Neural crest cell (in vitro differentiated cells): ENCODE results near the gene RAB3C. TPM values are rescaled to one million over a fixed set of nuclear protein-coding genes. Genes with fewer than 3 reads are reported as not detected.
"Not testable (repeated sequence)": the region's sequence is repeated elsewhere in the genome, so short reads cannot be mapped to it uniquely, and the experiment has no call there.

Source experiments
- DNase-seq: peaks from one replicate; pipeline ENCODE4 v3.0.0; 2021; ENCODE audit warnings: low read depth, mixed read lengths, low spot score
- H3K27ac Mint-ChIP-seq: one replicate; pipeline ENCODE4 v1.8.0; 2021; ENCODE audit warnings: mild to moderate bottlenecking, mixed read lengths; ENCODE audit not compliant: unreplicated experiment
- H3K27me3 Mint-ChIP-seq: 2 replicates; pipeline ENCODE4 v1.8.0; 2021; ENCODE audit warnings: low read depth, mild to moderate bottlenecking, mixed read lengths
- H3K36me3 Mint-ChIP-seq: 2 replicates; pipeline ENCODE4 v1.8.0; 2021; ENCODE audit warnings: low read depth, mild to moderate bottlenecking, mixed read lengths
- H3K4me1 Mint-ChIP-seq: 2 replicates; pipeline ENCODE4 v1.8.0; 2021; ENCODE audit warnings: mixed read lengths
- H3K4me3 Mint-ChIP-seq: one replicate; pipeline ENCODE4 v1.8.0; 2021; ENCODE audit warnings: mild to moderate bottlenecking, mixed read lengths
- H3K9me3 Mint-ChIP-seq: 2 replicates; pipeline ENCODE4 v1.8.0; 2021; ENCODE audit warnings: mixed read lengths
- total RNA-seq: library from RNA; stranded (reverse); gene quantifications from 2 replicates; pipeline ENCODE4 v1.2.1, GENCODE V29; 2021
- TF ChIP-seq, protein P1 (sequence below): fragments of 200-600 bp; sonication (generic); conservative IDR thresholded peaks from 2 replicates; pipeline ENCODE4 v1.5.0; 2021; ENCODE audit warnings: antibody characterized with exemption, mild to moderate bottlenecking

The RAB3C gene
- total RNA-seq, 1 donor from 2014 or later: 13.6 TPM

DNA sequence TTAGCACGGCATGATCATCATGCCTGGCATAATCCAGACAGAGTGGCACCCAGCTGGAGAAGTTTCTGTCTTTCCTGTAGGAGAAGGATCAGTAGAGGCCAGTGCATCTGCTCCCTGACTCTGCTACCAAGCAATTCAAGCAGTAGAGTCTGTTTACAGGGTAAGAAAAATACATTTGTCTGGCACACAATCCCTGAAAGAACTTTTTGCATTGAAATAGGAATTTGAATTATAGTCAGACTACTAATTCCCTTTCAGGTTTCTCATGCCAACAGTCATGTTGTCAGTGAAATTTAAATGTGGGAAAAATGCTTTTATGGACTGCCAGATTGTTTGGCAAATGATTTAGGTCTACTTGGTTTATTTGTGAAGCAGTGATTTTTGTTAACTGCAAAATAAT lies 125.6 kb downstream of the RAB3C start:
- Mint-ChIP-seq H3K27ac (no peak overlapping the region), H3K4me1 (no peaks in the 10 kb centered on the region), H3K36me3 (peaks cover 4% of the 10 kb centered on the region), H3K4me3 (no peak overlapping the region), H3K27me3 (no peaks in the 10 kb centered on the region), H3K9me3 (peaks cover 3% of the 10 kb centered on the region)
- DNase-seq: no peak
- TF ChIP-seq, protein P1, sequence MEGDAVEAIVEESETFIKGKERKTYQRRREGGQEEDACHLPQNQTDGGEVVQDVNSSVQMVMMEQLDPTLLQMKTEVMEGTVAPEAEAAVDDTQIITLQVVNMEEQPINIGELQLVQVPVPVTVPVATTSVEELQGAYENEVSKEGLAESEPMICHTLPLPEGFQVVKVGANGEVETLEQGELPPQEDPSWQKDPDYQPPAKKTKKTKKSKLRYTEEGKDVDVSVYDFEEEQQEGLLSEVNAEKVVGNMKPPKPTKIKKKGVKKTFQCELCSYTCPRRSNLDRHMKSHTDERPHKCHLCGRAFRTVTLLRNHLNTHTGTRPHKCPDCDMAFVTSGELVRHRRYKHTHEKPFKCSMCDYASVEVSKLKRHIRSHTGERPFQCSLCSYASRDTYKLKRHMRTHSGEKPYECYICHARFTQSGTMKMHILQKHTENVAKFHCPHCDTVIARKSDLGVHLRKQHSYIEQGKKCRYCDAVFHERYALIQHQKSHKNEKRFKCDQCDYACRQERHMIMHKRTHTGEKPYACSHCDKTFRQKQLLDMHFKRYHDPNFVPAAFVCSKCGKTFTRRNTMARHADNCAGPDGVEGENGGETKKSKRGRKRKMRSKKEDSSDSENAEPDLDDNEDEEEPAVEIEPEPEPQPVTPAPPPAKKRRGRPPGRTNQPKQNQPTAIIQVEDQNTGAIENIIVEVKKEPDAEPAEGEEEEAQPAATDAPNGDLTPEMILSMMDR: no peak

DNA sequence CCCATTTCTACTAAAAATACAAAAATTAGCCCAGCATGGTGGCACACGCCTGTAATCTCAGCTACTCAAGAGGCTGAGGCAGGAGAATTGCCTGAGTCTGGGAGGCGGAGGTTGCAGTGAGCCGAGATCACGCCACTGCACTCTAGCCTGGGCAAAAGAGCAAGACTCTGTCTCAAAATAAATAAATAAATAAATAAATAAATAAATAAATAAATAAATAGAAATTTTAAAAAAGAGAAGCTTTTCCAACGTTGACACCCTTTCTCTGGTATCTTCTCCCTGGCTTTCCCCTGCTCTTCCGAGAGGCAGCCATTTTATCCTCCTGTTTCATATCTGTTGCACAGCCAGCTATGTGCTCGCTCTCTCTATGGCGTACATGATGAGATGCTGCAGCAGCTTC lies 127.5 kb downstream of the RAB3C start:
- not testable (repeated sequence) for H3K36me3 Mint-ChIP-seq, H3K27me3 Mint-ChIP-seq, H3K4me3 Mint-ChIP-seq, H3K4me1 Mint-ChIP-seq, H3K27ac Mint-ChIP-seq, H3K9me3 Mint-ChIP-seq, DNase-seq

DNA sequence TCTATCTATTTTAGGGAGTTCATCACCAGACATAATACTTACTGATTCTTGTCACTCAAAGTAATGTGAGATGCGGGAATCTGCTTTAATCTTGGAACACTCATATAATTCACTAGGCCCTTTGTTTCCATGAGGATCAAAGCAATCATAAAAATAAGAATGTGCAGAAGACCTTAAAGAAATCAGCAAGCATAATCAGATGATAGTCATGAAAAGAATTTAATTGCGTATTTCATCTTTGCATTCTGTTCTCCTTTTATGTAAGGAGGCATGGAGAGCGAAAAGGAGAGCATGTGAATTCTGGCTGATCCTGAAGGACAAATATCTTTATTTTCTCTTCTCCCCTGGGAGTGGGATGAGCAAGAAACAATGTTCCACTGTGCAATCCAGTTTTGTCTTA lies 128.0 kb downstream of the RAB3C start:
- Mint-ChIP-seq H3K36me3 (peaks cover 12% of the 10 kb centered on the region), H3K9me3 (peaks cover 12% of the 10 kb centered on the region), H3K27ac (no peak overlapping the region), H3K27me3 (no peaks in the 10 kb centered on the region), H3K4me3 (no peak overlapping the region), H3K4me1 (no peaks in the 10 kb centered on the region)
- TF ChIP-seq, protein P1: no peak
- DNase-seq: no peak

DNA sequence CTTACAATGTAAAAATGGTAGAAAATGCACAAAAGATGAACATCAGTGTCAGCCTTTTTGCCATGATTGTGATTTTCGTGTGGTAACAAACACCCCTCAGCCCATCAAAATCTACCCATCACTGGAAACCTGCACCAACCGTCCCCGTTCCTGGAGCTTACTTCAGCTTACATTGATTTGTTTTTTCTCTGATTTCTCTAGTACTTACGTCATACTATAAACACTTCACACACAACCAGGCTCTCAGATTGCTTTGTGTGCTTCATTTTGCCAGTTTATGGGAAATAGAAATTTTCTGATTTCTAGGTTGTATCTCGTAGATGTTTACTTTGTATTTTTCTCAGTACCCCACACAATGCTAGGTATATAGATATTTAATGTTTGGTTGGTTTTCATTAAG lies 129.1 kb downstream of the RAB3C start:
- peaks cover 12% of the 10 kb centered on the region for H3K9me3 Mint-ChIP-seq
- no peaks in the 10 kb centered on the region for H3K27me3 Mint-ChIP-seq
- H3K4me3 Mint-ChIP-seq: no peak overlapping the region
- TF ChIP-seq, protein P1: no peak
- no peak overlapping the region for H3K27ac Mint-ChIP-seq
- peaks cover 12% of the 10 kb centered on the region for H3K36me3 Mint-ChIP-seq
- H3K4me1 Mint-ChIP-seq: no peaks in the 10 kb centered on the region
- DNase-seq: no peak

DNA sequence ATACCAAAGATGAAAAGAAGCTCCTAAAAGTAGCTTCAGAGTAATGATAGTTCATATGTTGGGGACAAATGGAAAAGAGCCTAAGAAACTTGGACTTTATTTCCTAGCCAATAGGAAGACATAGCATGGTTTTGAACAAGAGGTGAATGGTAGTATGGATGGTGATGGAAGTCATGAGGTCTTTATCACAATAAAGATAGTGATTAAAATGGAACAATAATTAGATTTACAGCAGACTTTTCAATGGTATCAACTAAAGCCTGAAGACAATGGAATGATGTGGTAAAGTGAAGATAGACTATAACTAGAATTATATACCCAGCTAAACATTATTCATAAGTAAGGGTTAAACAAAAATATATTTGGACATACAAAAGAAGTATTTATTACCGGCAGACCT lies 131.2 kb downstream of the RAB3C start:
- Mint-ChIP-seq H3K36me3 (peaks cover 12% of the 10 kb centered on the region), H3K4me1 (peaks cover 14% of the 10 kb centered on the region), H3K9me3 (peaks cover 12% of the 10 kb centered on the region), H3K4me3 (no peak overlapping the region), H3K27ac (no peak overlapping the region), H3K27me3 (no peaks in the 10 kb centered on the region)
- TF ChIP-seq, protein P1: no peak
- DNase-seq: no peak

DNA sequence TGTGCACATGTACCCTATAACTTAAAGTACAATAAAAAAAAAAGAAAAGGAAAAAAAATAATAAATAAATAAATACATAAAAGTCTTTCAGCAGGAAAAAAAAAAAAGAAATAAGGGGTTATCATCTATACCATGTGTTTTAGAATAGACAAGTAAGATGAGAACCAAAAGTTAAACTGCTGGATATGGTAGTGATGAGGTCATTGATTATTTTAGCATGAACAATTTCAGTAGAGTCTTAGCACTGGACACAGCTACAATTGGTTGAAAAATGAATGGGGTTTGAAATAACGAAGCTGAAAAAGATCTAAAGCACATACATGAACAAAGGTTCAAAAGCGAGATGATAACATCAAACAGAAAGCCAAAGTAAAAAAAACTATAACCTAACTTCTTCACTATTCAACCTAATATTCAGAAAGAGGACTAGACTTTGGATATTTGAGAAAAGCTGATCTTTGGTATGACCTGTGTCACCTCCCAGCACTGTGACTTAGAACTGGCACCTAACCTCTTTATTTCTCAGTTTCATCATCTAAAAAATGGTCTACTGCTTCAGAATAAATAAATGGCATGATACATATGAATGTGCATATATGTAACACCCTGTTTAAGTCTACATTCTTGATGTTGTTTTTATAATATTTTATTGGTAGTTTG lies 133.3 kb downstream of the RAB3C start:
- TF ChIP-seq, protein P1: no peak
- Mint-ChIP-seq H3K4me1 (peaks cover 14% of the 10 kb centered on the region), H3K27me3 (no peaks in the 10 kb centered on the region), H3K4me3 (no peak overlapping the region), H3K27ac (no peak overlapping the region), H3K9me3 (peaks cover 12% of the 10 kb centered on the region), H3K36me3 (peaks cover 12% of the 10 kb centered on the region)
- DNase-seq: no peak
